Bronchial smooth muscle cell (primary cell): ENCODE measurements around the gene KIF18A. TPM values are rescaled to one million over a fixed set of nuclear protein-coding genes. Genes with fewer than 3 reads are reported as not detected.

Experiments used
- total RNA-seq: library from RNA; depleted of rRNA; stranded (reverse); fragments of >200 nt; gene quantifications from 2 replicates; pipeline ENCODE4 v1.2.1, GENCODE V29; 2014

Gene KIF18A
- 3.9 and 5.2 TPM in 2 replicates for total RNA-seq

GRCh38 chr11:28107750-28108618 lies at the start of gene KIF18A, which contains the start of gene METTL15:
Gene KIF18A, minus strand, starts transcription at chr11:28108156. Its CDS starts 10,209 bp downstream, at chr11:28097947.
Gene METTL15, plus strand, starts transcription at chr11:28108388. Its CDS starts 4,947 bp downstream, at chr11:28113335.

Other genes starting within 250 kb of the KIF18A start
- 11.8 and 17.3 TPM in 2 replicates for gene METTL15, start 232 bp upstream of the KIF18A start, total RNA-seq